GM19372 (cell line): ENCODE measurements around the gene MTMR2.

Experiments used
- ATAC-seq: cut with Tn5 transposase; IDR thresholded peaks from one replicate; pipeline ENCODE4 v1.9.1; 2021; ENCODE audit warnings: mild to moderate bottlenecking, low read depth, moderate library complexity; ENCODE audit not compliant: unreplicated experiment

Gene MTMR2

DNA sequence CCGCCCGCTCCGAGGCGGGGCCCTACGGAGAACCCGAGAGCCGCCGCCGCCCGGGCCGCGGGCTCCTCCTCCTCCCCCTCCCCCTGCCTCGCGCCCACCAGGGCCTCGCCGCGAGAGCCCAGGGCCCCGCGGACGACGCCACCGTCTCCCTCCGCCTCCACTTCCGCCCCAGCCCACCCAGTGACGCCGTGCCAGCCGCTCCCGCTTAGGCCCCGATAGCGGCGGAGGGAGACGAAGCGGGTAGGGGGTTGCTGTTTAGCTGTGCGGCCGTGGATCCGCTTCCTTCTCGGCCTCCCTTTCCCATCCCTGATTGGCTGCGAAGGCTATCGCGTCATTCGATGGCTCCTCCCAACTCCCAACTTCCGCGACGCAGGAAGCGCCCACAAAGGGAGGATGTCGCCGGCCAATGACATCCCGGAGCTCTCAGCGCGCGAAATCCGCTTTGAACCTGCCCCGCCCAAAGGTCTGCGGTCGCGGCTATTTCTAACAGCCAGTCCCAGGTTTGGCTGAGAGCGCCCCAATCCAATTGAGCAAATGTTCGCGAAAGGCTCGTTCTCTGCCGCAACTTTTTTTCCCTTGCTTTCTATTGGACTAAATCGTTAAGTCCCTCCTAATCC is 134.3 kb downstream of the MTMR2 start, which contains the start of gene FAM76B:
Gene FAM76B, minus strand, starts transcription at position 277 of the 617 bp plus-strand sequence. CDS start 304 bp downstream, outside the sequence.
- peak; percentile 64 for ATAC-seq

DNA sequence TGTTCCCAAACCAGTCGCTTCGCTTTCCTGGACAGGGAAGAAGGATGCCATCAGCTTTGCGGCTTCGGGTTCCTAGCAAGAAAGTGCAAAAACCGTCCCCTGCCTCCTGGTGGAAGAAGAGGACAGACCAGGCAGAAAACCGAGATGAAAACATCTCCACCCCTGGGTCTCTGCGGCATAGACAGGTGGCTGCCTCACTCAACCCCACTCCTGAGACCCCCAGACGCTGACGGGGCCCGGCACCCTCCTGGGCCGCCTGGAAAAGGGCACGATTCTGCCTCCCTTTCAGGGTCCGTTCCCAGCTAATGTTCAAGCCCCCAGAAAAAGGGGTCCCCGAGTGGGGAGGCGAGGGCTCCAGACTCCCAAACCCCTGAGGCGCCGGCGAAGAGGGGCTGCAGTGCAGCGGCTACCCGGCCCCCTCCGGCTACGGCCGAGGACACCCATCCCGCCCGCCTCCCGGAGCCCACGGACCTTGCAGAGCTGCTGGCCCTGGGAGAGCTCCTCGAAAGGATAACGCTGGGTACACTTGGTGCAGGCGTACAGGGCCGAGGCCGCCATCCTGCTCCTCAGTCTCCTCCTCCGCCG is 134.9 kb downstream of the MTMR2 start:
- no peak for ATAC-seq
